Stimulated activated CD4-positive, alpha-beta T cell treated with anti-CD3 and anti-CD28 coated beads, Interleukin-12 subunit alpha, Interleukin-12 subunit beta, amount 100 ng/mL, for 4 hours (primary cell): ENCODE results near the gene IFRD1.
A peak's percentile ranks its signal among the peaks of the same experiment; 100 is the strongest.

ENCODE experiments used
- DNase-seq: peaks from one replicate; pipeline ENCODE4 v3.0.0-alpha.2; 2020

The IFRD1 gene, protein sequence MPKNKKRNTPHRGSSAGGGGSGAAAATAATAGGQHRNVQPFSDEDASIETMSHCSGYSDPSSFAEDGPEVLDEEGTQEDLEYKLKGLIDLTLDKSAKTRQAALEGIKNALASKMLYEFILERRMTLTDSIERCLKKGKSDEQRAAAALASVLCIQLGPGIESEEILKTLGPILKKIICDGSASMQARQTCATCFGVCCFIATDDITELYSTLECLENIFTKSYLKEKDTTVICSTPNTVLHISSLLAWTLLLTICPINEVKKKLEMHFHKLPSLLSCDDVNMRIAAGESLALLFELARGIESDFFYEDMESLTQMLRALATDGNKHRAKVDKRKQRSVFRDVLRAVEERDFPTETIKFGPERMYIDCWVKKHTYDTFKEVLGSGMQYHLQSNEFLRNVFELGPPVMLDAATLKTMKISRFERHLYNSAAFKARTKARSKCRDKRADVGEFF

GRCh38 chr7:112449902-112450806 lies at the start of gene IFRD1:
TSS of gene IFRD1 (plus strand) at chr7:112450460. CDS start at chr7:112450689, 229 bp downstream.
- peak; percentile 99 for DNase-seq

GRCh38 chr7:112404321-112404720 lies 45.9 kb upstream of the IFRD1 start:
- DNase-seq: no peak

DNA sequence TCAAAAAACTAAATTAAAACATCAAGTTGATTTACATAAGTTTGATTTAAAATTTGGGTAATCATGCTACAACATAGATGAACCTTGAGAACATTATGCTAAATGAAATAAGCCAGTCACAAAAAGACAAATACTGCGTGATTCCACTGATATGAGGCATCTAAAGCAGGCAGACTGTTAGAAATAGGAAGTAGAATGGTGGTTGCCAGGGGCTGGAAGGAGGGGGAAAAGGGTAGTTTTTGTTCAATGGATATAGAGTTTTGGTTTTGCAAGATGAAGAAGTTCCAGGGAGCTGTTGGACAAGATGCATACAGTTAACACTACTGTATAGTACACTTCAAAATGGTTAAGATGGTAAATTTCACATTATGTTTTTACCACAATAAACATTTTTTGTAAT lies 45.0 kb upstream of the IFRD1 start:
- DNase-seq: no peak

- no peak for DNase-seq
Measured at GRCh38 chr7:112407261-112407660, 43.0 kb upstream of the IFRD1 start.

- DNase-seq: no peak
Measured at GRCh38 chr7:112410092-112410491, 40.2 kb upstream of the IFRD1 start.

DNA sequence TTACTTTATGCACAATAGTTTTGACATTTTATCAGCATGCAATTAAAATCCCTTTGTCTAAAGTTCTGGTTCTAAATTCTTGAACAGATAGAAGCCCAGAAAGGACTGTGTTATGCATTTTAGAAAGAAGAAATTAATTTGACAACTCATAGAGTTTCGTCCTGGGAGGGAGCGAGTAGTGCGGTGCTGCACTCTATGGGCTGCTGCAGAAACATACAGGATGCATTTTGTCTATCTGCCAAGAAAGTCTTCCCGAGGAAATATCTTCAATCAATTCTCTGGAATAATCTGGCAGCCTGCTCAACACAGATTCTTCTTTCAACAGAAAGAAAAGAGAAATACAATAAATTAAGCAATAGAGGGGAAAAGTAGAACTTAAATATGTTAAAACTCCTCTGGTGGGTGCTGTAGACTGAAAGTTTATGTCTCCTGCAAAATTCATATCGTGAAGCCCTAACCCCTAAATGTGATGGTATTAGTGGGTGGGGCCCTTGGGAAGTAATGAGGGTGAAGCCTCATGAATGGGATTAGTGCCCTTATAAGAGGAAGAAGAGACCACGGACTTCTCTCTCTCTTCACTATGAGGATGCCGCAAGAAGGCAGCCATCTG lies 39.0 kb upstream of the IFRD1 start:
- DNase-seq: no peak

DNA sequence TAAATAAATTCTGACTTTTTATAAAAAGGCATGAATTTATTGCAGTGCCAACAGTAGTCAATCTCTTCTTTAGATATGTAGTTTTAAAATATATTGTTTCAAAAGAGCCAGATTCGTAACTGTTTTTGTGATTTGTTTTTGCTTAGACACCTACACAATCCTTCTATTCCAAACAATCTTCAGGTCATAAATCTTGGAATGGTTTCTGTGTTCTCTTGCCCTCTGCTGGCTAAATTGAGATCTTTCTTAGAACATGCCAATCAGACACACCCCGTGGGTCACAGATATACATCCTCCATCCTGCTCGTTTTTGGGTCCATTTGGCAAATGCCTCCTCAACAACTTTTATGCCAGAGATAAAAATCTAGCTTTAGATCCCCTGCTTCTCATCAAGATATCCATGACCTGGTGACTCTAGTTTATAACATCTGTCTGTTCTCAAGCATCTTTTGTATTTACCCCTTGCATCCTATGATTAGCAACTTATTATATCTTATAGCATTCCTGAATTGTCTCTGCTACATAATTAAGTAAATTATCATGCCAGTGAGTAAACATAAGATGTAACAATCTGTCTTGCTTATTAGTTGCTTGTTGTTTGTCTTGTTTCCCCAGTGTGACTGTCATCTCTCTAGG lies 35.3 kb upstream of the IFRD1 start:
- DNase-seq: no peak

- DNase-seq: no peak
Measured at GRCh38 chr7:112416127-112416526, 34.1 kb upstream of the IFRD1 start.

- no peak for DNase-seq
Measured at GRCh38 chr7:112419543-112420130, 30.6 kb upstream of the IFRD1 start.

DNA sequence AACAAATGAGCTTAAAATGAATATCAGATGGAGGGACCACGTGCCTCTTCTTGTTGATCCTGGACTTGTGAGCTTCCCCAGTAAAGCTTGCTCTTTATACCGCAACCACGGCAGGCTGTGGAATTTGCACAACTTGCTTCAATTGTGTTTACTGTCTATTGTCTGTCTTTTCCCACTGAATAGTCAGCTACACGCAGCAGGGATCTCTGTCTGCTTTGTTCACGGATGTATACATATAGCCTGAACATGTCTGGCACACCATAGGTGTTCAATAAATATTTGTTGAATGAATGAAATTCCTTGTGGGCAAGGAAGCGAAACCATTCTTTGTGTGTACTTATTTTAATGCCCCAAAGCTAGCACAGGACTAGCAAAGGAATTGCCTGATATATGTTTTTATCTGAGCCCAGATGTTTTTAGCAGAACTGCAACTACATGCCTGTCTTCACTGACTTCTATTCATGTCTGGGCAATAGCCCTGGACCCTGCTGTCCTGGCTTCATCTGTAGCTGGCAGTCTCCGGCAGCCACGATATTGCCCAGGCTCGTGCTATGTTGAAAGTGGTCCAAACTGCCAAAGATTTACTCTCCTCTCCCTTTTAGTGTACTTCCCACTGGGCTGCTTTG lies 29.9 kb upstream of the IFRD1 start:
- DNase-seq: no peak

DNA sequence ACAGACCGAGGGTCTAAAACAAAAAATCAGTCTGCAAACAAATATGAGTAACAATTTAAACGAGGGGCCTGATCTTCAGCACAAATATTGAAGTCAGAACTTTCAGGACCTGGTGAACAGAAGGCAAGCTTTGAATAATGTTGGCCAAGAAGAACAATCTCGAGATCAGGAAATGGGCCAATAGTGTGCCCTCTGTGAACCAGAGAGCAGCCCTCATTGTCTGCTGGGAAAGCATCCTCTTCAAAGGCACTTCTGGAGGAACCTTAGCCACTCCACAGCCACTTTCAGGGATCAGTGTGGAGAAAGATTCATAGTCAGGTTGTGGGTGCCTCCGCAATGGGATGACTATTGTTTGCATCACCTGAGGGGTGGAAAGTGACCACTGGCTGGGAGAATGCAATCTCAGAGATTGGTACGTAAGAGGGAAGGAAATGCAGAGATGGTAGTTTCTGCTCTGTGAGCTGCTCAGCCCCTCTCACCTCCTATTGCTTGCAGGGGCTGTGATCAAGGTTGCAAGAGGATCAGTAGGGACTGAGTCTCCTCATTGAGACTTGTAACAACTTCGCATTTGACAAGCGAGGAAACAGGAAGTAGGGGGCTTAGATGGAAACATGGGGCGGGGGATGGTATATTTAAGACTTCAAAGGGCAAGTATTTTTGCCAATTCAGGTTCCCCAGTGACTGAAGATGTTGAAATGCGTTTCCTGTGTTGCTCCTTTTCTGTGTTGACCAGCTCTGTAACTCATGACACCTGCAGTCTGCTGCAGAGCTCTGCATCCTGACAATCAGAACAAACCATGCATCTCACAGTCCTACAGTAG lies 28.4 kb upstream of the IFRD1 start:
- no peak for DNase-seq

GRCh38 chr7:112422842-112423496 lies 27.3 kb upstream of the IFRD1 start:
- DNase-seq: peak; percentile 5

DNA sequence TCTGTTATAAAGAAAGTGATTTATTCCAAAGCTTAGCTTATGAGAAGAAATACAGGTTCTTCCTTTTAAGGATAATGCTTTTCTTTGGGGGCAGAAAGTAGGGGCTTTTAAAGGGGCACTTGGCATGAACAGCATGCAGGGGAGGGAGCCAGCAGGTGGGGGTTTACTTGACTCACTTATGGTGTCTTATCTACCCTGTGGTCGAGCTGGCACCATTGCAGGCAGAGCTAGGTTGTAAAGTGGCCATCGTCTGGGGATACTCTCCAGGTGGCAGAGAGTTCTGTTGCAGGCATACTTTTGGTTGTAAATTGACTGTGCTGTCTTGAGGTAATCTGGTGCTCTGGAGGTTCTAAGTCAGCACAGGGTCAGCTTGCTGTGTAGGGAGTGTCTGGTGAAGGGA lies 26.3 kb upstream of the IFRD1 start:
- DNase-seq: no peak

DNA sequence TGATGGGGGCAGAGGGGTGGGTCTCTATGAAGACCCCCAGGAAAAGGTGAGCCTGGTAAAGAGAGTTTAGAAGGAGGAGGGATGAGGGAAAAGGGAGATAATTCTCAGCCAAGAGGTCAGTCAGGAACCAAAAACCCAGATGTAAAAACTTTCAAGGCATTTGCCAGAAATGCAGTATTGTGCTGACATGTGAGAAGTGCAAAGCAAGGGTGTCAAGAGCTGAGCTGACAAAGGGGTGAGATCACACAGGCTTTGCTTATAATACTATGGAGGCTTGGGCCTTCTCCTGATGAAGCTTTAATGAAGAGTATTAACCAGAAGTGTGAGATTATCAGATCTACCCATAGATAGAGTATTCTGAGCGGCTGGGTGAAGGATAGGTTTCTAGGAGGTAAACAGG lies 22.3 kb upstream of the IFRD1 start:
- no peak for DNase-seq

DNA sequence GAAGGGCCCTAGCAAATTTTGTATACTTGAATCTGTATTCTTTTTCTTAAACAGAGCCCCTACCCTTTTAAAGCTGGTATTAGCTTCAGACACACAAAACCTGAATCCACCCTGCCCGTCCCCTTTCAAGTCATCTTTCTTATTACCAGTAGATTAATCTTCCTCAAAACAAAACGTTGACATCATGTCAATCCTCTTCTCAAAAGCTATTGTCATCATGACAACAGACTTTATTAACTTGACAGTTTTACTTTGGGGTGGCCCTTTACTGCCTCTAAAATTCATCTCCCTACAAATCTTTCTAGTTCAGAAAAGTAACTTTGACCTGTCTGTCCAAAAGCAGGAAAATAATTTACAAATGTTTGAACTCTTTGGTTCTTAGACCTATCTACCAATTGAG lies 21.5 kb upstream of the IFRD1 start:
- no peak for DNase-seq

GRCh38 chr7:112430649-112431048 lies 19.6 kb upstream of the IFRD1 start:
- DNase-seq: no peak

DNA sequence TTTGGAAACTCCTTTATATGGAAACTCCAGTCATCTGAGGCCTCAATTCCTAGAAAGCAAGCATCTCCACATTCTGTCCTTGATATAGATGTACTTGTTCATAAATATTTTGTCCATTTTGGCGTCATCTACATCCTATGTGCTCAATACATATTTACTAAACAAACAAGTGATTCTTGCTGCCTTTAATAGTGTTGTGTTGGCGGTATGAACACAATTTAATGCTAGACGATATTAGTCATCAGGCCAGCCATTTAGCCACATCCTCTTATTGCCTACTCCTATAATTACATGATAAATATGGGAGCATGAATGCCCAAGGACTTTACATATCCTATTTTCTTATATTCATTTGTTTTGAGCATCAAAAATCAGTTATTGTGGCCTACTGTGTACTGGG lies 18.5 kb upstream of the IFRD1 start:
- DNase-seq: no peak

DNA sequence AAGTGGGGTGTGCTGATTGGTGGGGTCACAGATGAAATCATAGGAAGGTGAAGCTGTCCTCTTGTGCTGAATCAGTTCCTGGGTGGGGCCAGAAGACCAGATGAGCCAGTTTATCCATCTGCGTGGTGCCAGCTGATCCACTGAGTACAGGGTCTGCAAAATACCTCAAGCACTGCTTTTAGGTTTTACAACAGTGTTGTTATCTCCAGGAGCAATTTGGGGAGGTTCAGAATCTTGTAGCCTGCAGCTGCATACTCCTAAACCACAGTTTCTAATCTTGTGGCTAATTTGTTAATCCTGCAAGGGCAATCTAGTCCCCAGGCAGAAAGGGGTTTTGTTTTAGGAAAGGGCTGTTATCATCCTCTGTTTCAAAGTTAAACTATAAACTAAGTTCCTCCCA lies 17.0 kb upstream of the IFRD1 start:
- DNase-seq: no peak

GRCh38 chr7:112437072-112437471 lies 13.2 kb upstream of the IFRD1 start:
- DNase-seq: no peak

DNA sequence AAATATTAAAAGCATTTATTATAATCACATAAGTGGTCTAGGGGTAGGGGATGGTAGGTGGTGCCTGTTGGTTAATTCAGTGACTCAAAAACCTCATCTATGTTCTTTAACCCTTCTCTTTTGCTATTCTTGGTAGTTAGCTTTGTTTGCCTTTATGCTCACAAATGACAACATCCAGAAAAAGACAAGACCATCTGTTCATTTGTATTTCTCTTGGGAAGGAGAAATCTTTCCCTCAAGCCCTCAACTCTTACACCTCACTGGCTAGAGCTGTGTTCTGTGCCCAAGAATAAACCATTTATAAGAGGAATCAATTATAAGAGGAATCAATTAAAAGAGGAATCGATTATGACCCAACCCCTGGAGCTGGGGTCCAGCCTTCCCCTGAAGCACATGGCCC lies 10.8 kb upstream of the IFRD1 start:
- no peak for DNase-seq

DNA sequence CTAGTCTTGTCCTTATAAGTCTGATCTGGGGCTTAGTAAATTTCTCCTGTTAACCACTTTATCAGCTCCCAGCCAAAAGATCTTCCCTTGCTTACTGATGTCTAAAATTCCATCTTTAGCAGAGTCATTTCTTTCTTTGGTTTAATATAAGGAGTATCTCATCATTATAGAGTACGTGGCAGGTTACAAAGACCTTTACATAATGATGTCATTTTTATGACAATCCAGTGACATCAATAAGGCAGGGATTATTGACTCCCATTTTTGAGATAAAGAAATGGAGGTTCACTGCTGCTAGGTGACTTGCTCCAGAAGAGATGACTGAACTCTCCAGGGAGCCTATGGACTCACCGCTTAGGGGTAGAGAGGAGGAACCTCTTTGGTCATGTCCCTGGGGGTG lies 8.1 kb upstream of the IFRD1 start:
- DNase-seq: no peak
